Measurements from ENCODE around the gene MID1. TPM values are rescaled to one million over a fixed set of nuclear protein-coding genes. Genes with fewer than 3 reads are reported as not detected.

The MID1 gene
- total RNA-seq, 1 donor from 2014 or later, result 10.2 TPM

- Mint-ChIP-seq H3K4me1 (ENCODE audit: unreplicated experiment) (peaks cover 12% of the 10 kb centered on the region), H3K4me3 (ENCODE audit: unreplicated experiment) (no peak overlapping the region), H3K27ac (ENCODE audit: unreplicated experiment) (no peak overlapping the region), H3K27me3 (ENCODE audit: unreplicated experiment) (no peaks in the 10 kb centered on the region), H3K9me3 (ENCODE audit: unreplicated experiment) (peaks cover 17% of the 10 kb centered on the region), H3K36me3 (ENCODE audit: unreplicated experiment) (peaks cover 3% of the 10 kb centered on the region)
- no peak for DNase-seq (ENCODE audit: extremely low spot score, unreplicated experiment)
- TF ChIP-seq, protein P1, sequence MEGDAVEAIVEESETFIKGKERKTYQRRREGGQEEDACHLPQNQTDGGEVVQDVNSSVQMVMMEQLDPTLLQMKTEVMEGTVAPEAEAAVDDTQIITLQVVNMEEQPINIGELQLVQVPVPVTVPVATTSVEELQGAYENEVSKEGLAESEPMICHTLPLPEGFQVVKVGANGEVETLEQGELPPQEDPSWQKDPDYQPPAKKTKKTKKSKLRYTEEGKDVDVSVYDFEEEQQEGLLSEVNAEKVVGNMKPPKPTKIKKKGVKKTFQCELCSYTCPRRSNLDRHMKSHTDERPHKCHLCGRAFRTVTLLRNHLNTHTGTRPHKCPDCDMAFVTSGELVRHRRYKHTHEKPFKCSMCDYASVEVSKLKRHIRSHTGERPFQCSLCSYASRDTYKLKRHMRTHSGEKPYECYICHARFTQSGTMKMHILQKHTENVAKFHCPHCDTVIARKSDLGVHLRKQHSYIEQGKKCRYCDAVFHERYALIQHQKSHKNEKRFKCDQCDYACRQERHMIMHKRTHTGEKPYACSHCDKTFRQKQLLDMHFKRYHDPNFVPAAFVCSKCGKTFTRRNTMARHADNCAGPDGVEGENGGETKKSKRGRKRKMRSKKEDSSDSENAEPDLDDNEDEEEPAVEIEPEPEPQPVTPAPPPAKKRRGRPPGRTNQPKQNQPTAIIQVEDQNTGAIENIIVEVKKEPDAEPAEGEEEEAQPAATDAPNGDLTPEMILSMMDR (IDR thresholded peaks at IDR 0.05), result no peak
These were observed 100.6 kb downstream of the MID1 start for GRCh38 chrX:10519761-10520160.

DNA sequence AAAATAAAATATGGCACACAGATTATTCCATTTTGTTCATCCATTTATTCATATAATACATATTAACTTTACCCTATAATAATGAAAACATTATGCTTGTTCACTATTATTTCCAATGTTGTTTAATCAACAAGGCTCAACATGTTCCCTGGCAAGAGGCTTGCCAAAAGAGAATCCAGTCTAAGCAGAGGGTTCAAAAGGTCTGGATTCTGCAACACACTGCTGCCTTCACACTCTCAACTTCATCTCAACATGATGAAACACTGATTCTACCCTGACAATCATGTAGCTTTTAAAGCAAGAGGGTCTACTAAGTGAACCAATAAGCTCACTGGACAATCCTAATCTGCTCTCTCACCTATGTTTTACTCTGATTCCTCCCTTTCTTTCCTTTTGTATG is 101.1 kb downstream of the MID1 start:
- Mint-ChIP-seq H3K27ac (ENCODE audit: unreplicated experiment) (no peak overlapping the region), H3K27me3 (ENCODE audit: unreplicated experiment) (no peaks in the 10 kb centered on the region), H3K36me3 (ENCODE audit: unreplicated experiment) (peaks cover 3% of the 10 kb centered on the region), H3K9me3 (ENCODE audit: unreplicated experiment) (peaks cover 13% of the 10 kb centered on the region), H3K4me1 (ENCODE audit: unreplicated experiment) (peaks cover 12% of the 10 kb centered on the region), H3K4me3 (ENCODE audit: unreplicated experiment) (no peak overlapping the region)
- TF ChIP-seq, protein P1 (IDR thresholded peaks at IDR 0.05), result no peak
- DNase-seq (ENCODE audit: extremely low spot score, unreplicated experiment), result no peak

GRCh38 chrX:10518073-10518472 is 102.3 kb downstream of the MID1 start:
- no peak overlapping the region for H3K27ac Mint-ChIP-seq (ENCODE audit: unreplicated experiment)
- peaks cover 12% of the 10 kb centered on the region for H3K4me1 Mint-ChIP-seq (ENCODE audit: unreplicated experiment)
- H3K4me3 Mint-ChIP-seq (ENCODE audit: unreplicated experiment), result no peak overlapping the region
- TF ChIP-seq, protein P1 (IDR thresholded peaks at IDR 0.05), result no peak
- peaks cover 3% of the 10 kb centered on the region for H3K36me3 Mint-ChIP-seq (ENCODE audit: unreplicated experiment)
- peaks cover 10% of the 10 kb centered on the region for H3K9me3 Mint-ChIP-seq (ENCODE audit: unreplicated experiment)
- no peak for DNase-seq (ENCODE audit: extremely low spot score, unreplicated experiment)
- H3K27me3 Mint-ChIP-seq (ENCODE audit: unreplicated experiment), result no peaks in the 10 kb centered on the region

GRCh38 chrX:10516781-10517322 is 103.5 kb downstream of the MID1 start:
- H3K4me3 Mint-ChIP-seq (ENCODE audit: unreplicated experiment), result no peak overlapping the region
- peaks cover 10% of the 10 kb centered on the region for H3K9me3 Mint-ChIP-seq (ENCODE audit: unreplicated experiment)
- H3K27ac Mint-ChIP-seq (ENCODE audit: unreplicated experiment), result no peak overlapping the region
- TF ChIP-seq, protein P1 (IDR thresholded peaks at IDR 0.05), result no peak
- no peaks in the 10 kb centered on the region for H3K27me3 Mint-ChIP-seq (ENCODE audit: unreplicated experiment)
- H3K36me3 Mint-ChIP-seq (ENCODE audit: unreplicated experiment), result peaks cover 3% of the 10 kb centered on the region
- H3K4me1 Mint-ChIP-seq (ENCODE audit: unreplicated experiment), result peaks cover 22% of the 10 kb centered on the region
- DNase-seq (ENCODE audit: extremely low spot score, unreplicated experiment), result no peak

GRCh38 chrX:10514891-10515290 is 105.5 kb downstream of the MID1 start:
- TF ChIP-seq, protein P1 (IDR thresholded peaks at IDR 0.05), result no peak
- H3K27me3 Mint-ChIP-seq (ENCODE audit: unreplicated experiment), result no peaks in the 10 kb centered on the region
- peaks cover 7% of the 10 kb centered on the region for H3K9me3 Mint-ChIP-seq (ENCODE audit: unreplicated experiment)
- no peaks in the 10 kb centered on the region for H3K36me3 Mint-ChIP-seq (ENCODE audit: unreplicated experiment)
- no peak for DNase-seq (ENCODE audit: extremely low spot score, unreplicated experiment)
- peaks cover 24% of the 10 kb centered on the region for H3K4me1 Mint-ChIP-seq (ENCODE audit: unreplicated experiment)
- H3K4me3 Mint-ChIP-seq (ENCODE audit: unreplicated experiment), result no peak overlapping the region
- H3K27ac Mint-ChIP-seq (ENCODE audit: unreplicated experiment), result no peak overlapping the region
